ENCODE results near the gene ZFP36.
A peak's percentile ranks its signal among the peaks of the same experiment; 100 is the strongest.

The ZFP36 gene

DNA sequence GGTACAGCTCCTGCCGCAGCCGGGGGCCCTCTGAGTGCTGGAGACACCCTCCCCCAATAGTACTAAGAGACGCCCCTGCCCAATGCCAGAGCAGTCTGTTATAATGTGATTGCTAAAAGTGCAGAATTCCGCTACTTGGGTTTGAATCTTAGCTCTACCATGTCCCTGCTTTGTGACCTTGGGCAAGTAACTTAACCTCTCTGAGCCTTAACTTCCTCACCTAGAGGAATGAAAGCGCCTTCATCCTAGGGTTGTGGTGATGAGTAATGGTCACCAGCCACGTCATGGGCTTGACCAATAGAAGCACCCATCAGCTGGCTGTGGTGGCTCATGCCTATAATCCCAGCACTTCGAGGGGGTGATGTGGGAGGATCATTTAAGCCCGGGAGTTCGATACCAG, 12.4 kb downstream of the ZFP36 start:
- no peak for DNase-seq (ENCODE audit: low read depth)

GRCh38 chr19:39420769-39421168, 14.1 kb downstream of the ZFP36 start:
- DNase-seq (ENCODE audit: low read depth): no peak

DNA sequence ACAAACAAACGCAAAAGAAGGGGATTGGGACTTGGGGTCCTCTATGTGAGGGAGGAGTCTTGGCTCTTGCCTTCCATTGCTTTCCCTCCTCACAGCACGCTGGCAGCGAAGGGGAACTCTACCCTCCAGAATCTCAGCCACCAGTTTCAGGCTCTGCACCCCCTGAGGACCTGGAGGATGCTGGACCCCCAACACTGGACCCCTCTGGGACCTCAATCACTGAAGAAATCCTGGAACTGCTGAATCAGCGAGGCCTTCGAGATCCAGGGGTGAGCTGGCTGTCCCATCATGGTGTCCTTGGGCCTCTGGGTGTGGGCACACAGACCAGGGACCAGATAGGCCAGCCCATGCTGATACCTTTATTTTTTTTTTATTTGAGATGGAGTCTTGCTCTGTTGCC, 15.4 kb downstream of the ZFP36 start:
- DNase-seq (ENCODE audit: low read depth): no peak

- no peak for DNase-seq (ENCODE audit: low read depth)
Observed at GRCh38 chr19:39423258-39424086, 16.8 kb downstream of the ZFP36 start.

GRCh38 chr19:39424934-39425333, 18.3 kb downstream of the ZFP36 start:
- no peak for DNase-seq (ENCODE audit: low read depth)

DNA sequence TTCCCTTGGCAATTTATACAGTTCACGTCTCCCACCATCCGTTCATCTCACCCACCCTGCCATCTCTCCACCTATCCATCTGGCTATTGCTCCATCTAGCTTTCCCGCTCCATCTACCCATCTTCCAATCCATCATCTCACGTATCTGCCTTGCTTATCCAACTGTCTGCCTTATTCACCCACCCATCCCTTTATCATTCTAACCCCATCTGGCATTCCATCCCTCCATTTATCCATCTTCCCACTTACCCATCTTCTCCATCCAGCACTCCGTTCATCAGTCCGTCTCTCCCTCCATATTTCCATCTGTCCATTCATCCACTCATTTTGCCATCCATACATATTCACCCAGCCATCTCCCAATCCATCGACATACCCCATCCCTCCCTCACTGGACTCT, 19.1 kb downstream of the ZFP36 start:
- no peak for DNase-seq (ENCODE audit: low read depth)

DNA sequence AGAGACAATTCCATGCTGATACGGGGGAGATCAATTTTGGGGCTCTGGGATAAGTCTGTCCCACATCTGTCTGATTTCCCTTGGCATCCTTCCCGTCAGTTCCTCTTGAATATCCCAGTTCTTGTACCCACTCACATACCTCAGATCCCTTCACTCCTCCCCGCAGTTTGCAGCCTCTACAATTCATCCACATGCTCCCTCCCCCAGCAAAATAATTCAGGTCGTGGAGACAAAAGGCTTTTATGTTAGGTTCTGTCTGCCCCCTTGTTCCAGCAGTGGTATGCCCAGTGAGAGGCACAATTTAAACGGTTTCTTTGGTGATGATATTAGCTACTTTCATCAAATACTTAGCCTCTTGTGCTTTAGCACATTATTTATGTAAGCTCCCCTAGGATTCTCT, 19.5 kb downstream of the ZFP36 start:
- DNase-seq (ENCODE audit: low read depth): no peak

DNA sequence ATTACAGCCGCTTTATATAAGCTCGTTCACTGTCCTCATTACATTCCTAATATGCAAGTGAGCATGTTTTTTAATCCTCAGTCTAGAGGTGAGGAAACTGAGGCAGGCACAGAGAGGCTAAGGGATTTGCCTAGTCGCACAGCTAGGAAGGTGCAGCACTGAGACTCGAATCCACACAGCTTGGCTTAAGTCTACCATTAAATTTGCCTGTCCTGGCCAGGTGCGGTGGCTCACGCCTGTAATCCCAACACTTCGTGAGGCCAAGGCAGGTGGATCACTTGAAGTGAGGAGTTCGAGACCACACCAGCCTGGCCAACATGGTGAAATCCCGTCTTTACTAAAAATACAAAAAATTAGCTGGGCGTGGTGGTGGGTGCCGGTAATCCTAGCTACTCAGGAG, 21.1 kb downstream of the ZFP36 start:
- no peak for DNase-seq (ENCODE audit: low read depth)

GRCh38 chr19:39428283-39429112, 21.9 kb downstream of the ZFP36 start:
- no peak for DNase-seq (ENCODE audit: low read depth)

GRCh38 chr19:39430675-39431593, 24.3 kb downstream of the ZFP36 start:
- no peak for DNase-seq (ENCODE audit: low read depth)

DNA sequence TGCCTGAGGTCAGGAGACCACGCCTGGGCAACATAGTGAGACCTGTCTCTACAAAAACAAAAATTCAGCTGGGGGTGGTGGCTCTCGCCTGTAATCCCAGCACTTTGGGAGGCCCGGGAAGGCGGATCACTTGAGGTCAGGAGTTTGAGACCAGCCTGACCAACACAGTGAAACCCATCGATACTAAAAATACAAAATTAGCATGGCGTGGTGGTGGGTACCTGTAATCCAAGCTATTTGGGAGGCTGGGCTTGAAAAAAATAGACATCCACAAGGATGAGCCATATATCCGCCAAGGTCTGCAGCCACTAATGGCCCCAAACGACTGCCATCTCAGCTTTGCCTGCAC, 26.0 kb downstream of the ZFP36 start:
- no peak for DNase-seq (ENCODE audit: low read depth)

DNA sequence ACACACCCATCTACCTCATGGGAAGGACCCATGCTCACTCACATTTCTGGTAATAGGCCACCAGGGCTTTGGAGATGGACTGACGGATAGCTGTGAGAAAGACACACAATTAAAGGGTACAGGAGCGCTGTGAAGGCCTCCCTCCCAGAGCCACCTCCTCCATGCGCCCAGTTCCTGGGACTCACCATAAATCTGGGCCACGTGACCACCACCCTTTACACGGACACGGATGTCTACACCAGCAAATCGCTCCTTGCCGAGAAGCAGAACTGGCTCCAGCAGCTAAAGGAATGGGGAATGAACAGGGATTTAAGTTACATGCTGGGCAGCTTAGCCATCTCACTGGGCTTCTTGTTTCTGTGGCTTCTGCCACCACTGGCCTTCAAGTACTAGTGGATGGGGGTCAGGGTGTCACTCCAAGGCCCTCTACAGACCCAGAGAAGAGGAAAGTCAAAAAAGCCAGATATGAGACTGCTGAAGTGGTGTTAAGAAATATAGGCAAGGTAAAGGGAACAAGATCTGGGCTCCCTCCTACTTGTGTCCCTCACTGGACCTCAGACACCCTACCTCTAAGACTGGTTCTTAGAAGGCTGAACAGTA, 26.9 kb downstream of the ZFP36 start:
- DNase-seq (ENCODE audit: low read depth): no peak

DNA sequence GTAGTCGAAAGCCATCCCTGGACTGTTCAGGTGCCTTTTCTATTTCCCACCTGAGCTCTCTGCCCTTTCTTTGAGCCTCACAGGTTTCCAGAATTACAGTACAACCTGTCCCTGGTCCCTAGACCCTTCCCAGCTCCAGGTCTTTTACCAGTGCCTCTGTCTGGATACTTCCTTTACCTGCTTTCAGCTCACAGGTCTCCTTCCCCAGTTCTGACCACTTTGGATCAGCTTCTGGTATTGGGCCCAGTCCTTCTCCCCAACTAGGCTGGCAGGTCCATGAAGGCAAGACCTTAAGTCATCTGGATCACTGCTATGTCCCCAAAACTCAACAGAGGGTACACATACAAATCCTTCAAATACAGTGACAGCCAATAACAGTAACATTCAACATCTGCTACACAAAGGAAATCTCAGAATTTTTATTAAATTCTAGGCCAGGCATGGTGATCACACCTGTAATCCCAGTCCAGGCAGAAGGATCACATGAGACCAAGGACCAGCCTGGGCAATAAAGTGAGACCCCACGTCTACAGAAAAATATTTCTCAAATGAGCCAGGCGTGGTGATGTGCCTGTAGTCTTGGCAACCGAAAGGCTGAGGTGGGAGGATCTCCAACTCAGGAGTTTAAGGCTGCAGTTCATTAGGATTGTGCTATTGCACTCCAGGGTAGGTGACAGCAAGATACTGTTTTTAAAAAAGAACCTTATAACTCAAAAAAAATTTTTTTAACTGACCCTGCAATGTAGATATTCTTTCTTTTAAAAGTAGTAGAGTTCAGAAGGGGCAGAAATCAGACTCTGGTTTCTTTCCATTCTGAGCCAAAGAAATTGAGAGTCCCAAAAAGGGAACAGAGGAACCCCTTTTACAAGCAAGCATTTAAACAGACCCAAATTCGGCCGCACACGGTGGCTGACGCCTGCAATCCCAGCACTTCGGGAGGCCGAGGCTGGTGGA, 27.8 kb downstream of the ZFP36 start:
- DNase-seq (ENCODE audit: low read depth): no peak

DNA sequence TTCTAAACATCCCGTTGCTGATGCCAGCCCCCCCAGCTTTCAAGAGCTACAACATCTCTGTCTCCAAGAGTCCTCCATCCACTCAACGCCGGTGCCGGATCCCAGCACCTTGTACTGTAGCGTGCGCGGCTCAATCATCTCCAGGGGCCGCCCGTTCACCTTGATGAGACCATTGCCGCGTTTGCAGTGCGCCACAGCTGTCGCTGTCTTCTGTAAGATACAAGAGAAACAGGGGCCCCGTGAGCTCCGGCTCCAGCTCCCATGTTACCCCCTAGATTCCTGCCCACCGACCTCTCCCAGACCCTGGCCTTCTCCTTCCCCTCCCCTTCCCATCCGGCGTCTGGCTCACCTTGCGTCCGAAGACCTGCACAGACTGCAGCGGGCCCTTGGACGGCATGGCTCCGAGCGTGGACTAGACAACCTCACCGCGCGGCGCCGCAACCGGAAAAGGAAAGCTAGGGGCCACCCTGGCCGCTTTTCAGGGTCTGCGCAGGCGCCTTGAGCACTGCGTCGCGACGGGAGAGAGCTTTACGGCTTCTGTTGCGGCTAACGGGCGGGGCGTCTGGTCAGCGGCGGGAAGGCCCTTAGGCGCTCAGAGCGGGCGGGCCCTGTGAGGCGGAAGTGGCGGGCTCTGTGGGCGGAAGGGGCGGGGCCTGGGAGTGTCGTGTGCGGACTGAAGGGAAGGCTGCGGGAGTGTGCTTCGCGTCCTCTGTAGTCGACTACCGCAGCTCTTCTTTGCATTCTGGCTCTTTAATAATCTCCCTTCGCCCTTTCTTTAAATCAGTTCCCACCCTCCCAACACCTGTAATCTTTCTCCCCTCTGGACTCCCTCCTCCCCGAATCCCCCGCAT, 29.1 kb downstream of the ZFP36 start, which contains the start of gene RPS16:
RPS16 (minus strand) TSS at position 451 of the 851 bp plus-strand sequence; CDS start at position 397, 54 bp downstream.
- DNase-seq (ENCODE audit: low read depth): peak; percentile 99

GRCh38 chr19:39436350-39436716, 29.7 kb downstream of the ZFP36 start:
- DNase-seq (ENCODE audit: low read depth): no peak

DNA sequence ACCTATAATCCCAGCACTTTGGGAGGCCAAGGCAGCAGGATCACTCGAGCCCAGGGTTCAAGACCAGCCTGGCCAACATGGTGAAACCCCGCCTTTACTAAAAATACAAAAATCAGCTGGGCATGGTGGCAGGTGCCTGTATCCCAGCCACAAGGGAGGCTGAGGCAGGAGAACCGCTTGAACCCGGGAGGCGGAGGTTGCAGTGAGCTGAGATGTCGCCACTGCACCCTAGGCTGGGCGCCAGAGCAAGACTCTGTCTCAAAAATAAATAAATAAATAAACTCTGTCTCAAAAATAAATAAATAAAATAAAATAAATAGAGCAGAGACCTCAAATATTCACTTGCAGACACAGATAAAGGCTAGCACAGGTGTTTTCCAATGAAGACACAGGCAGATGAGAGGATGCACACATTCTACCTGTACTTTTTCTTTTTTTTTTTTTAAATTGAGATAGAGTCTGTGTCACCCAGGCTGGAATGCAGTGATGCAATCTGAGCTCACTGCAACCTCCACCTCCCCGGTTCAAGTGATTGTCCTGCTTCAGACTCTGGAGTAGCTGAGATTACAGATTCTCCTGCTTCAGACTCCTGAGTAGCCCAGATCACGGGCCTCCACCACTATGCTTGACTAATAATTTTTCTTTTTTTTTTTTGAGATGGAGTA, 31.8 kb downstream of the ZFP36 start:
- DNase-seq (ENCODE audit: low read depth): no peak

DNA sequence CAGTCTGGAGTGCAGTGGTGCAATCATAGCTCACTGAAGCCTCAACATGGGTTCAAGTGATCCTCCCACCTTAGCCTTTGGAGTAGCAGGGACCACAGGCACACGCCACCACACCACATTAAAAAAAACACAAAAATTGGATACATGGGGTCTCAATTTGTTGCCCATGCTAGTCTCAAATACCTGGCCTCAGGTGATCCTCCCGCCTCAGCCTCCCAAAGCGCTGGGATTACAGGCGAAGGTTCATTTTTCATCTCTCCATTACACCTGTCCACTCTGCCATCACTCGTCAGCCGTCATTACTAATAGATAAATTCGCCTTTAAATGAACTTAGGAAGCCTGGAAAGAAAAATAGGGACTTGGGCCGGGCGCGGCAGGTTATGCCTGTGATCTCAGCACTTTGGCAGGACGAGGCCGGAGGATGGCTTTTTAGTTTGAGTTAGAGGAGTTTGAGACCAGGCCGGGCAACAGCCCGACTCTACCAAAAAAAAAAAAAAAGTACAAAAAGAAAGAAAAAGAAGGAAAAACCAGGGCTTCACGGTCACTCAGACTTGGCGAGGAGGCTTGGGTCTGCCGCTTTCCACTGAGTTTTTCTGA, 38.0 kb downstream of the ZFP36 start:
- DNase-seq (ENCODE audit: low read depth): no peak

- DNase-seq (ENCODE audit: low read depth): peak; percentile 97
Observed at GRCh38 chr19:39445196-39446111, 38.8 kb downstream of the ZFP36 start, which contains the start of gene SUPT5H. Gene SUPT5H (plus strand): TSS chr19:39445582. CDS start chr19:39445891, 309 bp downstream.
